ENCODE measurements around the gene ARMC10. TPM values are rescaled to one million over a fixed set of nuclear protein-coding genes. Genes with fewer than 3 reads are reported as not detected.
"Not testable (repeated sequence)": the region's sequence is repeated elsewhere in the genome, so short reads cannot be mapped to it uniquely, and the experiment has no call there.

The ARMC10 gene
- total RNA-seq, 1 experiment from 2014 or later, result 52.6 TPM

GRCh38 chr7:103078226-103078625, 3.3 kb downstream of the ARMC10 start:
- DNase-seq (ENCODE audit: low read depth), result not testable (repeated sequence)

DNA sequence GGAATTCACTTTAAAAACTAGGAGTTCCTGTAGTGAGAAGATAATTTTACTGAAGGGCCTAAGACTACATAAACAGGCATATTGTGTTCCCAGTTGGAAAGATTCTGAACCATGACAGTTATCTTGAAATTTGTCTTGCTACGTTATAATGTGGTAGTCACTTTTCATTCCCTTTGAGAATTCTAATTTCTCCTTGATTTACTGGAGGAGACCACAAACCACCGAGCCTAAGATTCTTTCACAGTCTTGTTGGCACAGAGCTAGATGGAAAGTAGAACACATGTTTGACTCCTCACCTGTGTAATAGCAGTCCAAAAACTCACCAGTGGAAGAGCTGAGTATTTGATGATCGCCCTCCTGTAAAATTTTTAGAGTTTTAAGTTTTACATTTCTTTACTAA, 4.9 kb downstream of the ARMC10 start:
- no peak for DNase-seq (ENCODE audit: low read depth)

GRCh38 chr7:103080923-103081322, 6.0 kb downstream of the ARMC10 start:
- DNase-seq (ENCODE audit: low read depth), result no peak

DNA sequence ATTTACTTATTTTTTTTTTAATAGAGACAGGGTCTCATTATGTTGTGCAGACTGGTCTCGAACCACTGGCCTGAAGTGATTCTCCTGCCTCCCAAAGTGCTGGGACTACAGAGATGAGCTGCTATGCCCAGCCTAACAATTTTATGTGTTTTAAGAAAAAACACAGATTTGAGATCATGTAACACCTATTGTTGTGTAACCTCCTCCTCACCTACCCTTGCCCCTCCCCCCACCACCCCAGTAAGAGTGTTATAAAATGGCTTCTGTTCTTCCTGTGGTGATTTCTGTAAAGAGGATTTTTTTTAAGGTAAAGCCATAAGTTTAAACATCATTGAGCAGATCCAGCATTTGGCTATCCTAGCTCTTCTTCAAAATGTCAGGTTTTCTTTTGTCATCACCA, 7.6 kb downstream of the ARMC10 start:
- no peak for DNase-seq (ENCODE audit: low read depth)

GRCh38 chr7:103083210-103083609, 8.3 kb downstream of the ARMC10 start:
- no peak for DNase-seq (ENCODE audit: low read depth)

GRCh38 chr7:103092321-103092720, 17.4 kb downstream of the ARMC10 start:
- not testable (repeated sequence) for DNase-seq (ENCODE audit: low read depth)

- DNase-seq (ENCODE audit: low read depth), result no peak
Observed at GRCh38 chr7:103093429-103093828, 18.5 kb downstream of the ARMC10 start.

- DNase-seq (ENCODE audit: low read depth), result no peak
Observed at GRCh38 chr7:103094102-103094501, 19.2 kb downstream of the ARMC10 start.

DNA sequence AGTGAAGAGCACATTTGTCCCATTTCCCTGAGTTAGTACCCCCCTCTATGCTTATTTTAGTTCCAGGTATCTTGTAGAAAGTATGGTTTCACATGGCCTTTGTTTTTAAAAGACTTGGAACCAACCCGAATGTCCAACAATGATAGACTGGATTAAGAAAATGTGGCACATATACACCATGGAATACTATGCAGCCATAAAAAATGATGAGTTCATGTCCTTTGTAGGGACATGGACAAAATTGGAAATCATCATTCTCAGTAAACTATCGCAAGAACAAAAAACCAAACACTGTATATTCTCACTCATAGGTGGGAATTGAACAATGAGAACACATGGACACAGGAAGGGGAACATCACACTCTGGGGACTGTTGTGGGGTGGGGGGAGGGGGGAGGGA, 20.6 kb downstream of the ARMC10 start:
- DNase-seq (ENCODE audit: low read depth), result not testable (repeated sequence)

DNA sequence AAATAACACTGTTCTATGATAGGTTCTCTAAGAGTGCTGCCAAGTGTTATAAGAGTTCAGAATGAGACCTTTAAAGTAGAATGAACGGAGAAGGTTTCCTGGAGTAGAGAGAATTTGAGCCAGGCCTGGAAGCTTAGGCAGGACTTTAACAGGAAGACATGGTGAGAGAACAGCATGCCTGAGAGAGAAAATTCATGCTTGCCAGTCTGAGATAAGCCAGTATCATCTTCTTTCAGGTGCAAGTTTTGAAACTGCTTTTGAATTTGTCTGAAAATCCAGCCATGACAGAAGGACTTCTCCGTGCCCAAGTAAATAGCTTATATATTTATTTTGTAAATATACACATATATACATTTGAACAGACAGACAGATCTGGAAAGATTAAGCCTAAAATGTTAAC, 22.1 kb downstream of the ARMC10 start:
- DNase-seq (ENCODE audit: low read depth), result no peak

DNA sequence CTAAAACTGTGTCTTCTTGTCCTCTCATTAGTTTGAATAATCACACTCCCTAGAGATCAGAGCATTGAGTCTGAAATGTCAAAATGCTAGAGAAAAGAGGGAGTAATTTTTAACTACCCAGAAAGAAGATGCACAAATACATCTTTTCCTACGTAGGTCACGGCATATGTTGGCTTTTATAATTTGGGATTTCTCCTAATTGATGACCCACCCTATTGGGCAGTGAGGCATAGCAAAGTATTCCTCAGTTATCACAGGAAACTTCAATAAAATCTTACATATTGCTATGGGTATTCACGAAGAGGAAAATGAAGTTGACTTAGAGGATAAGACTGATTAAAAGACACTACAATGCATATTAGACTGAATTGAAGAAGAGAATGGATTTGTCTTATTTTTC, 25.4 kb downstream of the ARMC10 start:
- no peak for DNase-seq (ENCODE audit: low read depth)

DNA sequence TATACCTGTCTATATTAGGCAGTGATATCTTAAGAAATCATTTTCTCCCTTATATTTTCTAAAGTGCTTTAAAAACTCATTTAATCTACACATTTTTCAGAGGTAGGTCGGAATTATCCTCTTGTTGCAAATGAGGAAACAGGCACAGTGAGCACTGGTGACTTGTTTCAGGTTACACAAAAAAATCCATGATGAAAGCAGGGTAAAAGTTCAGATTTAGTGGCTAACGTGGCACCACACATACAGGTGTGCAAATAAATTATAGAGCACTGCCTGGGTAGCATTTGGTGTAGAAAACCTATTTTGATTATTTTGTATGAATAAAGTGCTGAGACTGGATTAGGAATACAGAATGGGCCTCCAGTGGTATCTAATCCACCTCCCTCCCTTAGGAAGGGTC, 26.6 kb downstream of the ARMC10 start:
- no peak for DNase-seq (ENCODE audit: low read depth)

DNA sequence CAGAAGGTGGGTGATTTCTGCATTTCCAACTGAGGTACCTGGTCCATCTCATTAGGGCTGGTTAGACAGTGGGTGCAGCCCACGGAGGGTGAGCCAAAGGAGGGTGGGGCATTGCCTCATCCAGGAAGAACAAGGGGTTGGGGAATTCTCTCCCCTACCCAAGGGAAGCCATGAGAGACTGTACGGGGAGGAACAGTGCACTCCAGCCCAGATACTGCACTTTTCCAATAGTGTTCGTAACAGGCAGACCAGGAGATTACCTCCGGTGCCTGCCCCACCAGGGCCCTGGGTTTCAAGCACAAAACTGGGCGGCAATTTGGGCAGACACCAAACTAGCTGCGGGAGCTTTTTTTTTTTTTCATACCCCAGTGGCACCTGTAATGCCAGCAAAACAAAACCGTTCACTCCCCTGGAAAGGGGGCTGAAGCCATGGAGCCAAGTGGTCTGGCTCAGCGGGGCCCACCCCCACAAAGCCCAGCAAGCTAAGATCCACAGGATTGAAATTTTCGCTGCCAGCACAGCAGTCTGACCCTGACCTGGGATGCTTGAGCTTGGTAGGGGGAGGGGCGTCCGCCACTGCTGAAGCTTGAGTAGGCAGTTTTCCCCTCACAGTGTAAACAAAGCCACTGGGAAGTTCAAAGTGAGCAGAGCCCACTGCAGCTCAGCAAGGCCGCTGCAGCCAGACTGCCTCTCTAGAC, 31.2 kb downstream of the ARMC10 start:
- no peak for DNase-seq (ENCODE audit: low read depth)

DNA sequence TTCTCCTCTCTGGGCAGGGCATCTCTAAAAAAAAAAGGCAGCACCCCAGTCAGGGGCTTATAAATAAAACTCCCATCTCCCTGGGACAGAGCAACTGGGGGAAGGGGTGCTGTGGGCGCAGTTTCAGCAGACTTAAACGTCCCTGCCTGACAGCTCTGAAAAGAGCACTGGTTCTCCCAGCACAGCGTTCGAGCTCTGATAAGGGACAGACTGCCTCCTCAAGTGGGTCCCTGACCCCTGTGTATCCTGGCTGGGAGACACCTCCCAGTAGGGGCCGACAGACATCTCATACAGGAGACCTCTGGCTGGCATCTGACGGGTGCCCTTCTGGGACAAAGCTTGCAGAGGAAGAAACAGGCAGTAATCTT, 31.7 kb downstream of the ARMC10 start:
- DNase-seq (ENCODE audit: low read depth), result not testable (repeated sequence)

GRCh38 chr7:103113164-103113563, 38.2 kb downstream of the ARMC10 start:
- DNase-seq (ENCODE audit: low read depth), result peak; percentile 94

- DNase-seq (ENCODE audit: low read depth), result no peak
Observed at GRCh38 chr7:103114576-103115008, 39.7 kb downstream of the ARMC10 start.

GRCh38 chr7:103115771-103116170, 40.8 kb downstream of the ARMC10 start:
- DNase-seq (ENCODE audit: low read depth), result no peak

- no peak for DNase-seq (ENCODE audit: low read depth)
Observed at GRCh38 chr7:103116511-103116910, 41.6 kb downstream of the ARMC10 start.

- DNase-seq (ENCODE audit: low read depth), result peak; percentile 36
Observed at GRCh38 chr7:103116991-103117390, 42.1 kb downstream of the ARMC10 start.

DNA sequence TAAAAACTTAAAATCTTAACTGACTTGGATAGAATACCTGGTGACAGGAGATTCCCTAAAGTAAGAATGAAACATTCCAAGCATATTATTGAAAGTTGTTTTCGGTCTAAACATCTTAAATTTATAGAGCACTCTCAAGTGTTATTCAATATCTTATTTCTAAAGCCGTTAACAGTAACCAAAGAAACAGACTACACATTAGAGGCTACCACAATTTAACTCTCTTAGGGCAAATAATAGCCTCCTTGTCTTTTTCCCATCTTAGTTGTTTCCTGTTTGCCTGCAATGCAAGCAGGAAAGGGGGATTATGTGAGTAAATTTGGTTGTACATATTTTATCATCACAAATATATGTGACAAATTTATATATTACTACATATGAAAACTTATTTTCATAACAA, 42.5 kb downstream of the ARMC10 start:
- DNase-seq (ENCODE audit: low read depth), result peak; percentile 6

GRCh38 chr7:103119791-103120291, 44.9 kb downstream of the ARMC10 start:
- no peak for DNase-seq (ENCODE audit: low read depth)

DNA sequence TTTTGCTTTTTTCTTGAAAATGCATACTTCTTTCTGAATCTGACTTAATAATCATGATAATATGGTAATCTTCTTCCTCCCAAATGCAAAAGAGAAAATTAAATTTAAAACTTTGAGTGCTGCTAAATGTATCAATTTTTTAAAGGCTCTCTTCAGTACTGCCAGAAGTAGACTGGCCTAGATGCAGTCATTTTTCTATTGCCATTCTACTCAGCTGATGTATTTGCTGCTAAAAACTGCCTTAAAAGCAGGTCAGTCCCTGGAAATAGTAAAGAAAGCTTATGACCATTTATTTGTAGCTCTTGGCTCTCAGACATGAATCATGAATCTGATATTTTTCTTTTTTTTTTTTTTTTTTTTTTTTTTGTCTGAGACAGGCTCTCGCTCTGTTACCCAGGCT, 45.4 kb downstream of the ARMC10 start:
- DNase-seq (ENCODE audit: low read depth), result no peak

GRCh38 chr7:103121641-103122040, 46.7 kb downstream of the ARMC10 start:
- no peak for DNase-seq (ENCODE audit: low read depth)

GRCh38 chr7:103123529-103123928, 48.6 kb downstream of the ARMC10 start:
- no peak for DNase-seq (ENCODE audit: low read depth)
